IPS-NIHi7 (cell line): ENCODE measurements around the gene LYL1.

ENCODE experiments used
- DNase-seq: peaks from one replicate; pipeline ENCODE4 v3.0.0; 2012; ENCODE audit warnings: mixed read lengths; ENCODE audit errors: extremely low spot score

LYL1 gene

GRCh38 chr19:13129384-13129783 lies 26.7 kb upstream of the LYL1 start:
- DNase-seq: no peak

- no peak for DNase-seq
These were observed 25.9 kb upstream of the LYL1 start for GRCh38 chr19:13128583-13128982.

- DNase-seq: no peak
These were observed 25.3 kb upstream of the LYL1 start for GRCh38 chr19:13127811-13128575.

- DNase-seq: no peak
These were observed 24.4 kb upstream of the LYL1 start for GRCh38 chr19:13127051-13127450.

- no peak for DNase-seq
These were observed 20.6 kb upstream of the LYL1 start for GRCh38 chr19:13122980-13123957.

GRCh38 chr19:13122275-13122878 lies 19.7 kb upstream of the LYL1 start:
- DNase-seq: no peak

- DNase-seq: no peak
These were observed 19.1 kb upstream of the LYL1 start for GRCh38 chr19:13121551-13122274.

- DNase-seq: no peak
These were observed 18.2 kb upstream of the LYL1 start for GRCh38 chr19:13120817-13121216.

GRCh38 chr19:13120031-13120430 lies 17.4 kb upstream of the LYL1 start:
- no peak for DNase-seq

GRCh38 chr19:13119627-13120026 lies 17.0 kb upstream of the LYL1 start:
- no peak for DNase-seq

GRCh38 chr19:13118424-13119193 lies 16.0 kb upstream of the LYL1 start:
- peak; percentile 96 for DNase-seq

- DNase-seq: peak; percentile 95
These were observed 15.2 kb upstream of the LYL1 start, which contains the start of gene NACC1 for GRCh38 chr19:13117772-13118423. Gene NACC1 (plus strand): TSS chr19:13118264. CDS start chr19:13135208, 16,944 bp downstream.

- no peak for DNase-seq
These were observed 14.6 kb upstream of the LYL1 start for GRCh38 chr19:13117176-13117771.

GRCh38 chr19:13116282-13117175 lies 13.9 kb upstream of the LYL1 start, which contains the start of gene TRMT1:
Gene TRMT1 (minus strand): TSS chr19:13116740. CDS start chr19:13116399, 341 bp downstream.
- DNase-seq: peak; percentile 85

- DNase-seq: no peak
These were observed 13.3 kb upstream of the LYL1 start for GRCh38 chr19:13115936-13116281.

- DNase-seq: no peak
These were observed 9.9 kb upstream of the LYL1 start for GRCh38 chr19:13112555-13112954.

GRCh38 chr19:13110099-13110610 lies 7.5 kb upstream of the LYL1 start:
- DNase-seq: no peak

- no peak for DNase-seq
These were observed 6.9 kb upstream of the LYL1 start for GRCh38 chr19:13109361-13110098.
